Activated CD4-positive, alpha-beta T cell treated with anti-CD3 and anti-CD28 coated beads, Interleukin-2, amount 10 ng/mL, durations not matched to agents 7 days and 5 days (primary cell): ENCODE measurements around the gene MYEF2. TPM values are rescaled to one million over a fixed set of nuclear protein-coding genes. Genes with fewer than 3 reads are reported as not detected.

Source experiments
- CTCF ChIA-PET: fragments of 350-600 bp; sonication (Branson Sonifier 250); formaldehyde crosslinking; loops from one replicate; lab custom pipeline; 2021; ENCODE audit warnings: antibody characterized with exemption; lab: Charles Lee
- POLR2A ChIA-PET: fragments of 350-600 bp; sonication (Branson Sonifier 250); formaldehyde crosslinking; loops from one replicate; lab custom pipeline; 2021; ENCODE audit warnings: antibody characterized with exemption; lab: Charles Lee
- DNase-seq: peaks from one replicate; pipeline ENCODE4 v3.0.0-alpha.2; 2020
- H3K27ac Mint-ChIP-seq: one replicate; pipeline ENCODE4 v1.8.0; 2021; ENCODE audit warnings: mild to moderate bottlenecking, moderate library complexity, mixed read lengths
- H3K27me3 Mint-ChIP-seq: one replicate; pipeline ENCODE4 v1.8.0; 2021; ENCODE audit warnings: mixed read lengths
- H3K36me3 Mint-ChIP-seq: one replicate; pipeline ENCODE4 v1.8.0; 2021; ENCODE audit warnings: low read depth, mixed read lengths
- H3K4me1 Mint-ChIP-seq: one replicate; pipeline ENCODE4 v1.8.0; 2021; ENCODE audit warnings: mixed read lengths
- H3K4me3 Mint-ChIP-seq: one replicate; pipeline ENCODE4 v1.8.0; 2021; ENCODE audit warnings: mild to moderate bottlenecking, moderate library complexity, mixed read lengths
- H3K9me3 Mint-ChIP-seq: one replicate; pipeline ENCODE4 v1.8.0; 2021; ENCODE audit warnings: mixed read lengths
- total RNA-seq, 2 experiments: library from RNA; stranded (reverse); gene quantifications; one replicate each; pipeline ENCODE4 v1.2.3, GENCODE V29; 2021

Gene MYEF2
- total RNA-seq, 2 experiments from 2014 or later = 23.3 to 25.2 TPM

- Mint-ChIP-seq H3K9me3 (no peaks in the 10 kb centered on the region), H3K4me3 (no peak overlapping the region), H3K27ac (no peak overlapping the region), H3K4me1 (no peaks in the 10 kb centered on the region), H3K36me3 (no peaks in the 10 kb centered on the region), H3K27me3 (peaks cover 4% of the 10 kb centered on the region)
- CTCF ChIA-PET = no interaction called here
- POLR2A ChIA-PET = no interaction called here
- DNase-seq = no peak
Measured at GRCh38 chr15:48131324-48131723, 46.8 kb downstream of the MYEF2 start.

GRCh38 chr15:48126667-48127355, 51.3 kb downstream of the MYEF2 start:
- CTCF ChIA-PET = no interaction called here
- H3K27ac Mint-ChIP-seq = no peak overlapping the region
- H3K36me3 Mint-ChIP-seq = no peaks in the 10 kb centered on the region

GRCh38 chr15:48121849-48122248, 56.2 kb downstream of the MYEF2 start:
- no peak overlapping the region for H3K27ac Mint-ChIP-seq
- peaks cover 4% of the 10 kb centered on the region for H3K27me3 Mint-ChIP-seq
- DNase-seq = no peak
- no peaks in the 10 kb centered on the region for H3K4me1 Mint-ChIP-seq
- CTCF ChIA-PET = no interaction called here
- POLR2A ChIA-PET = no interaction called here
- H3K36me3 Mint-ChIP-seq = no peaks in the 10 kb centered on the region
- H3K9me3 Mint-ChIP-seq = no peaks in the 10 kb centered on the region
- no peak overlapping the region for H3K4me3 Mint-ChIP-seq

More at GRCh38 chr15:48126667-48127355, 51.3 kb downstream of the MYEF2 start:
- no peaks in the 10 kb centered on the region for H3K4me1 Mint-ChIP-seq
- POLR2A ChIA-PET = no interaction called here
- DNase-seq = no peak
- no peak overlapping the region for H3K4me3 Mint-ChIP-seq
- H3K27me3 Mint-ChIP-seq = peaks cover 8% of the 10 kb centered on the region
- no peaks in the 10 kb centered on the region for H3K9me3 Mint-ChIP-seq

- H3K4me1 Mint-ChIP-seq = no peaks in the 10 kb centered on the region
- H3K27me3 Mint-ChIP-seq = peaks cover 4% of the 10 kb centered on the region
- no peaks in the 10 kb centered on the region for H3K36me3 Mint-ChIP-seq
- H3K27ac Mint-ChIP-seq = no peak within 1 kb of the TSS
- DNase-seq = no peak
- ChIA-PET CTCF (no interaction called here), POLR2A (no interaction called here)
- no peak within 1 kb of the TSS for H3K4me3 Mint-ChIP-seq
- H3K9me3 Mint-ChIP-seq = no peaks in the 10 kb centered on the region
Measured at GRCh38 chr15:48120745-48121144, 57.4 kb downstream of the MYEF2 start, which contains the start of gene SLC24A5. Gene SLC24A5, plus strand, starts transcription at chr15:48120990. Its CDS starts 55 bp downstream, at chr15:48121045.

GRCh38 chr15:48119277-48119676, 58.8 kb downstream of the MYEF2 start:
- ChIA-PET CTCF (interaction anchor here (0.5 kb wide), 1 partner anchor 354 kb away, joined by 3 read pairs; no protein-coding TSS in a partner anchor), POLR2A (no interaction called here)
- Mint-ChIP-seq H3K9me3 (no peaks in the 10 kb centered on the region), H3K4me1 (no peaks in the 10 kb centered on the region), H3K4me3 (no peak overlapping the region), H3K27ac (no peak overlapping the region), H3K36me3 (no peaks in the 10 kb centered on the region), H3K27me3 (peaks cover 8% of the 10 kb centered on the region)
- DNase-seq = no peak

GRCh38 chr15:48112242-48112641, 65.9 kb downstream of the MYEF2 start:
- no peak for DNase-seq

GRCh38 chr15:48109856-48110531, 68.1 kb downstream of the MYEF2 start:
- ChIA-PET CTCF (no interaction called here), POLR2A (no interaction called here)
- Mint-ChIP-seq H3K9me3 (no peaks in the 10 kb centered on the region), H3K36me3 (no peaks in the 10 kb centered on the region), H3K4me3 (no peak overlapping the region), H3K4me1 (no peaks in the 10 kb centered on the region), H3K27ac (no peak overlapping the region), H3K27me3 (peaks cover 19% of the 10 kb centered on the region)
- DNase-seq = no peak

More at GRCh38 chr15:48112242-48112641, 65.9 kb downstream of the MYEF2 start:
- no peaks in the 10 kb centered on the region for H3K4me1 Mint-ChIP-seq
- H3K4me3 Mint-ChIP-seq = no peak overlapping the region
- no peaks in the 10 kb centered on the region for H3K9me3 Mint-ChIP-seq
- no peak overlapping the region for H3K27ac Mint-ChIP-seq
- ChIA-PET POLR2A (no interaction called here), CTCF (no interaction called here)
- H3K27me3 Mint-ChIP-seq = peaks cover 10% of the 10 kb centered on the region
- H3K36me3 Mint-ChIP-seq = no peaks in the 10 kb centered on the region

- ChIA-PET POLR2A (no interaction called here), CTCF (no interaction called here)
- Mint-ChIP-seq H3K27me3 (peaks cover 16% of the 10 kb centered on the region), H3K4me3 (no peak overlapping the region), H3K36me3 (no peaks in the 10 kb centered on the region), H3K9me3 (no peaks in the 10 kb centered on the region), H3K27ac (no peak overlapping the region), H3K4me1 (no peaks in the 10 kb centered on the region)
- no peak for DNase-seq
Measured at GRCh38 chr15:48109212-48109611, 68.9 kb downstream of the MYEF2 start.

GRCh38 chr15:48105936-48106335, 72.2 kb downstream of the MYEF2 start:
- H3K27ac Mint-ChIP-seq = no peak overlapping the region
- DNase-seq = no peak
- H3K4me3 Mint-ChIP-seq = no peak overlapping the region
- ChIA-PET CTCF (no interaction called here), POLR2A (no interaction called here)
- no peaks in the 10 kb centered on the region for H3K9me3 Mint-ChIP-seq
- H3K4me1 Mint-ChIP-seq = no peaks in the 10 kb centered on the region
- H3K27me3 Mint-ChIP-seq = peaks cover 20% of the 10 kb centered on the region
- H3K36me3 Mint-ChIP-seq = no peaks in the 10 kb centered on the region

GRCh38 chr15:48103647-48104046, 74.4 kb downstream of the MYEF2 start:
- CTCF ChIA-PET = no interaction called here
- DNase-seq = no peak
- Mint-ChIP-seq H3K27me3 (peaks cover 23% of the 10 kb centered on the region), H3K27ac (no peak overlapping the region), H3K4me1 (no peaks in the 10 kb centered on the region), H3K9me3 (no peaks in the 10 kb centered on the region), H3K36me3 (no peaks in the 10 kb centered on the region), H3K4me3 (no peak overlapping the region)
- POLR2A ChIA-PET = no interaction called here

- no peak for DNase-seq
- no peaks in the 10 kb centered on the region for H3K9me3 Mint-ChIP-seq
- ChIA-PET CTCF (no interaction called here), POLR2A (no interaction called here)
- no peaks in the 10 kb centered on the region for H3K36me3 Mint-ChIP-seq
- H3K27me3 Mint-ChIP-seq = peaks cover 19% of the 10 kb centered on the region
- H3K4me3 Mint-ChIP-seq = no peak overlapping the region
- H3K27ac Mint-ChIP-seq = no peak overlapping the region
- H3K4me1 Mint-ChIP-seq = no peaks in the 10 kb centered on the region
Measured at GRCh38 chr15:48102167-48102566, 75.9 kb downstream of the MYEF2 start.

- no peak overlapping the region for H3K4me3 Mint-ChIP-seq
- H3K9me3 Mint-ChIP-seq = no peaks in the 10 kb centered on the region
- H3K27me3 Mint-ChIP-seq = peaks cover 15% of the 10 kb centered on the region
- ChIA-PET CTCF (interaction anchor here (0.6 kb wide), 1 partner anchor 424 kb away, joined by 3 read pairs; no protein-coding TSS in a partner anchor), POLR2A (no interaction called here)
- no peaks in the 10 kb centered on the region for H3K36me3 Mint-ChIP-seq
- no peak for DNase-seq
- H3K27ac Mint-ChIP-seq = no peak overlapping the region
- no peaks in the 10 kb centered on the region for H3K4me1 Mint-ChIP-seq
Measured at GRCh38 chr15:48101376-48101961, 76.6 kb downstream of the MYEF2 start.

- Mint-ChIP-seq H3K4me1 (no peaks in the 10 kb centered on the region), H3K27me3 (peaks cover 5% of the 10 kb centered on the region), H3K27ac (no peak overlapping the region), H3K4me3 (no peak overlapping the region), H3K9me3 (no peaks in the 10 kb centered on the region), H3K36me3 (no peaks in the 10 kb centered on the region)
- ChIA-PET POLR2A (no interaction called here), CTCF (no interaction called here)
- DNase-seq = no peak
Measured at GRCh38 chr15:48097264-48097663, 80.8 kb downstream of the MYEF2 start.
